WERI-Rb-1 (cell line): ENCODE data around the gene FNBP1.
"Not testable (repeated sequence)": the region's sequence is repeated elsewhere in the genome, so short reads cannot be mapped to it uniquely, and the experiment has no call there.

Experiments
- DNase-seq: peaks from one replicate; pipeline ENCODE4 v3.0.0-alpha.2; 2020
- H3K27ac ChIP-seq: fragments of 250-450 bp; sonication (Bioruptor Pico); 2 replicates; pipeline ENCODE4 v1.5.1; 2020; ENCODE audit warnings: mild to moderate bottlenecking, moderate library complexity
- H3K27me3 ChIP-seq: fragments of 250-450 bp; sonication (Bioruptor Pico); 2 replicates; pipeline ENCODE4 v1.5.1; 2021; ENCODE audit warnings: mild to moderate bottlenecking, low read depth, moderate library complexity; ENCODE audit not compliant: insufficient read depth, severe bottlenecking
- H3K36me3 ChIP-seq: fragments of 250-450 bp; sonication (Bioruptor Pico); 2 replicates; pipeline ENCODE4 v1.5.1; 2020; ENCODE audit warnings: mild to moderate bottlenecking, moderate library complexity
- H3K4me3 ChIP-seq: 2 replicates; pipeline ENCODE4 v1.5.1; 2011; ENCODE audit warnings: low read depth, mild to moderate bottlenecking, control low read depth, low read length
- H3K9me3 ChIP-seq: fragments of 250-450 bp; sonication (Bioruptor Pico); 2 replicates; pipeline ENCODE4 v1.5.1; 2021; ENCODE audit warnings: mild to moderate bottlenecking, moderate library complexity; ENCODE audit not compliant: severe bottlenecking
- CTCF ChIP-seq: IDR thresholded peaks from 2 replicates; pipeline ENCODE4 v1.5.1; 2011; ENCODE audit warnings: low read depth, mild to moderate bottlenecking, control low read depth, inconsistent platforms, low read length

FNBP1 gene

GRCh38 chr9:129944506-129945116 lies 98.4 kb downstream of the FNBP1 start:
- Histone ChIP-seq H3K9me3 (peaks cover 15% of the 10 kb centered on the region), H3K4me3 (no peak overlapping the region)
- DNase-seq = no peak

GRCh38 chr9:129939431-129939830 lies 103.6 kb downstream of the FNBP1 start:
- Histone ChIP-seq H3K27me3 (no peaks in the 10 kb centered on the region), H3K36me3 (no peaks in the 10 kb centered on the region; the same call in none of the 2 replicates), H3K9me3 (peaks cover 15% of the 10 kb centered on the region), H3K4me3 (no peak overlapping the region), H3K27ac (no peak overlapping the region)
- no peak for TF ChIP-seq CTCF
- DNase-seq = no peak

More at GRCh38 chr9:129944506-129945116, 98.4 kb downstream of the FNBP1 start:
- Histone ChIP-seq H3K27ac (no peak overlapping the region), H3K27me3 (no peaks in the 10 kb centered on the region), H3K36me3 (no peaks in the 10 kb centered on the region; the same call in none of the 2 replicates)
- 0 out of 2 replicates have a peak, but pooled peaks have one; percentile 4 for TF ChIP-seq CTCF

GRCh38 chr9:129938291-129938979 lies 104.6 kb downstream of the FNBP1 start:
- no peak overlapping the region for H3K4me3 ChIP-seq
- H3K27me3 ChIP-seq = no peaks in the 10 kb centered on the region
- no peaks in the 10 kb centered on the region; the same call in 1 of the 2 replicates for H3K36me3 ChIP-seq
- no peak overlapping the region for H3K27ac ChIP-seq
- DNase-seq = no peak
- peaks cover 15% of the 10 kb centered on the region for H3K9me3 ChIP-seq
- no peak for TF ChIP-seq CTCF

GRCh38 chr9:129937879-129938278 lies 105.1 kb downstream of the FNBP1 start:
- not testable (repeated sequence) for H3K27me3 ChIP-seq, H3K27ac ChIP-seq, H3K4me3 ChIP-seq, H3K36me3 ChIP-seq, DNase-seq
- peaks cover 15% of the 10 kb centered on the region for H3K9me3 ChIP-seq

GRCh38 chr9:129936222-129936621 lies 106.8 kb downstream of the FNBP1 start:
- TF ChIP-seq CTCF = no peak

GRCh38 chr9:129934780-129935179 lies 108.2 kb downstream of the FNBP1 start:
- H3K36me3 ChIP-seq = no peaks in the 10 kb centered on the region
- no peak for TF ChIP-seq CTCF
- no peaks in the 10 kb centered on the region for H3K9me3 ChIP-seq
- H3K27ac ChIP-seq = no peak overlapping the region
- no peak for DNase-seq
- no peak overlapping the region for H3K4me3 ChIP-seq
- no peaks in the 10 kb centered on the region for H3K27me3 ChIP-seq

More at GRCh38 chr9:129936222-129936621, 106.8 kb downstream of the FNBP1 start:
- H3K9me3 ChIP-seq = peaks cover 2% of the 10 kb centered on the region
- peak; percentile 27 for DNase-seq
- no peak overlapping the region for H3K27ac ChIP-seq
- H3K27me3 ChIP-seq = no peaks in the 10 kb centered on the region
- no peak overlapping the region for H3K4me3 ChIP-seq
- H3K36me3 ChIP-seq = no peaks in the 10 kb centered on the region
